Uterus (tissue), 2 donors: ENCODE results near the gene ITGAD.
"Not testable (repeated sequence)": the region's sequence is repeated elsewhere in the genome, so short reads cannot be mapped to it uniquely, and the experiment has no call there.

ENCODE experiments used
- CTCF ChIP-seq, 4 experiments: fragments of 200-600 bp in 2 of 4; fragments of 450-650 bp in 2 of 4; sonication (generic) in 2 of 4; IDR thresholded peaks; one replicate each; pipeline ENCODE4 v1.5.1; 2016 to 2019; ENCODE audit warnings: antibody characterized with exemption in 4 of 4, mild to moderate bottlenecking in 2 of 4, moderate library complexity in 1 of 4
- POLR2A ChIP-seq, 2 donors: fragments of 450-650 bp; IDR thresholded peaks; one replicate each; pipeline ENCODE4 v1.6.1; 2016; ENCODE audit warnings: antibody characterized with exemption in 2 of 2, mild to moderate bottlenecking in 1 of 2, moderate library complexity in 1 of 2

GRCh38 chr16:31445931-31446330, 52.8 kb downstream of the ITGAD start:
- not testable (repeated sequence) for TF ChIP-seq POLR2A, CTCF (IDR thresholded peaks at IDR 0.05)
